Measurements from ENCODE around the gene SEMA4B.

SEMA4B gene

DNA sequence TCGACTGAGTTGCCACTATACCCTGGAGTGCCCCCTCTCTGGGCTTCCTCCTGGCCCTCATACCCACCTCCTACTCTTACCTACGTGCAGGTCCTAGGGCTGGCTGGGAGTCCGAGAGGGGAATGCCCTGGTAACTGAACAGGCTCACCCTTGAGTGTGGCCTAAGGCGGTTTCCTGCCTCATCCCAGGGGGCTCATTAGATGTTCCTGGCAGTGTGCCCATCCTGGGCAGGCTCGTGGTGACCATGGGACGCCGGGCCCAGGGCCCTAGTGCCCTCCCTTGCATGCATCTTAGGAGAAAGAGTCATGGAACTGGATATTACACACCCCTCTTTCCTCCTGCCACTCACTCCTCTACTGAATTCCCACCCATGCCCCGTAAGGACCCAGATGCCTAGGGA, 2.8 kb downstream of the SEMA4B start:
- DNase-seq (ENCODE audit: low read depth in 2 of 2), result no peak

DNA sequence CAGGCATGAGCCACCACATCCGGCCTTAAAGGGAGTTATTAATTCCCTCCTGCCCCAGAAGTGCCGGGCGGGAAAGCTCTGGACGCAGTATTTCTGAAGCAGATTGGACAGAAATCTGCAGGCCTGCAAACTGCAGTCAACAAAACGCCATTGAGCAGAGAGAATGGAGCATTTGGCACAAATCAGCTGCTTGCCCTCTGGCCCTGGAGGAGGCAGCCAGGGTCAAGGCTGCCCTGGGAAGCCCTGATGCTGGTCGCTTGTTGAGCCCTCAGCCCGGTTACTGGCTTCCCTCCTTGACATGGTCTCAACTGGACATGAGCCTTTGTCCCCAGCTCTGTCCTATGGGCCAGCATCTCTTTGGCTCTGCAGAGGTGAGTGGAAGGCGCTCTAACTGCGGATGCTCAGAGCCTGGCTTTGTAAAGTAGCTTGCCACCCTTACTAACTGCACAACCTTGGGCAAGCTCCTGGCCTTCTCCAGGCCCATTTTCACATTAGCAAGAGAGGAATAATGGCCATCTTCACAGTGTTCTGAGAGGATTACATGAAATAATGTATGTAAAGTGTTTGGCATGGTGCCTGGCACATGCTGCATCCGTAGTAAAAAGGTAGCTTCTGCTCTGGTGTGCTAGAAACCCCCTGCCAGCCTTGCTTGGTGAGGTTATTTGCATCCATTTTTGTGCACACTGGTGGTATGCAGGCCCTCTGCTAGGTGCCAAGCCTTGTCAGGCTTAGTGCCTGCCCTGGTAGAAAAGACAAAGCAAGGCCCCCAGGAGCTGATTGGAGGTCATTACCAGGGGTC, 4.1 kb downstream of the SEMA4B start:
- no peak for DNase-seq (ENCODE audit: low read depth in 2 of 2)

DNA sequence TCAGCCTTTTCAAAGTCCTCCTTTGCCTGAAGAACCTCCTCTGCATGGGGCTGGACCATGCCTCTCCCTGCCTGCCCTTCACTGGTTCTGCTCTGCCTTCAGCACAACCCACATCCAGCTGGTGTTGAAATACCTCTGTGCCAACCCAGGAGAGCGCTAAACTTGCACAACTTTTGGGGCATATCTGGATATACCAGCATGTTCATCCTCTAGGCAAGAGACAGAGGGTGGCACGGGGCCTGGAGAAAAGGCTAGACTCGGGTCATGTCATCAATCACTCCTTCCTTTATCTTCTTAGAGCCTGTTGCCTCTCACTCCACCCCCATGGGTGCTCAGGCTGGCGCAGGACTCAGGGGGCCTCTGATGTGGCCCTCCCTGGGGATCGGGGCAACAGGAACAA, 4.8 kb downstream of the SEMA4B start:
- DNase-seq (ENCODE audit: low read depth in 2 of 2), result no peak

DNA sequence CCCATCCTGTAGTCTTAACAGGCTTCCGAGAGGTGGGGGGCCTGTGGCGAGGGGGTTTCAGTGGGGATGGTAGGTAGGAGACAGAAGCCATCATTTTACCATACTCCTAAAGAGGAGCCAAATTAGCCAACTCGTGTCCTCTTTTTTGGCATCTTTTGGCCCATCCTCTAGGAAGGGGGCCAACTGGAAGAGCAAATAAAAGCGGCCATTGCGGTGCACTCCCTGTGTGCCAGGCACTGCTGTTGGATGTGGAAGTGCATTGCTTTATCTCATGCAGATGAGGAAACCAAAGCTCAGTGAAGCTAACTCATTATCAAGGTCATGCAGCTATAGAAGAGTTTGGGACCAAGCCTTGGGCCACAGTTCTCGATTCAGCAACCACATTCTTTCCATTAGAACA, 6.1 kb downstream of the SEMA4B start:
- DNase-seq (ENCODE audit: low read depth in 2 of 2), result no peak

DNA sequence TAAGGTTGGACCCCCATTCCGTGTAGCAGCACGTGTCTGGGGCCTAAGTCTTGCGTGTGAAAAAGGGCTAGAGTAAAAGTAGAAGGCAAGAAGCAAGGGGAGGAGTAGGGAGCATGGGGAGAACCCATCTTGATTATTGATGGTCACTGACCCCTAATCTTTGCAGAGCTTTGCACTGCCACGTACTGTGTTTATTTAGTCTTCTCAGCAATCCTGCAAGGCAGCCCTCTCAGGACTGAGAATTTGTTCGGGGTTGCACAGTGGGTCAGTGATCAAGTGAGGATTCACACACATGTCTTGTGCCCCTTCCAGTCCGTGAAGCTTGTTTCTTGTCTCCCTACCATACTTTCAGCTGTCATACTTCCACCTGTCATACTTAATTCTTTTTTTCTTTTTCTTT, 7.2 kb downstream of the SEMA4B start:
- DNase-seq (ENCODE audit: low read depth in 2 of 2), result no peak

DNA sequence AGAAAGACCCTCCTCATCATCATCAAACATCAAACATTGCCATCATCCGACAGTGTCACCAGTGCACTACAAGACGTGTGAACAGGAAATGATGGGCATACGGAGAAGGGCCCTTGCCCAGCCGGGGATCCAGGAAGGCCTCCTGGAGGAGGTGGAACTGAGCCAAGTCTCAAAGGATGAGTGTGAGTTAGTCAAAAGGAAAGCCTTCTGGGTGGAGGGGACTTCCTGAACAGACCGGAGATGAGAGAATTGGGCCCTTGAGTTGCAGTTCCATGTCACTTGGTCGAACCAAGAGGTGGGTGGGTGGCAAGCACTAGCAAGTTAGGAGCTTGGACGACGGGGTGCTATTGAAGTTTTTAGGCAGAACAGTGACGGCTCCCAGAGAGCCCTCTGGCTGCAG, 8.5 kb downstream of the SEMA4B start:
- no peak for DNase-seq (ENCODE audit: low read depth in 2 of 2)

DNA sequence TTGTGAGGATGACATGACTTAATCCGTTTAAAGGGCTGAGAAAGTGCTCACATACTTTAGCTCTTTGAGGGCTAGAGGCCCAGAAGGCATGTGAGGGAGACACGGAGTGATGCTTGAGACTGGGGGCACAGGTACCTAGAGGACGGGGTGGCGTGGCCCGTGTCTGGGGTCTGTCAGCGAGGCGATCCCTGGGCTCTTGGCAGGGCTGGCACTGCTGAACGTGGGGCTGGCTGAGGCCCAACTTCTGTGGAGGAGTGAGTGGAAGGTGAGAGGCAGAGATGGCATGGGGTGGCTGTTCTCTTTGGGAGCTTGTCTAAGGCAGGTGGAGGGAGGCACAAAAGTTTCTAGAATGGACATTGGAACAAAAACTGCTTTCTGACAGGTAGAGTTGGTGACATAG, 9.5 kb downstream of the SEMA4B start:
- DNase-seq (ENCODE audit: low read depth in 2 of 2), result no peak

DNA sequence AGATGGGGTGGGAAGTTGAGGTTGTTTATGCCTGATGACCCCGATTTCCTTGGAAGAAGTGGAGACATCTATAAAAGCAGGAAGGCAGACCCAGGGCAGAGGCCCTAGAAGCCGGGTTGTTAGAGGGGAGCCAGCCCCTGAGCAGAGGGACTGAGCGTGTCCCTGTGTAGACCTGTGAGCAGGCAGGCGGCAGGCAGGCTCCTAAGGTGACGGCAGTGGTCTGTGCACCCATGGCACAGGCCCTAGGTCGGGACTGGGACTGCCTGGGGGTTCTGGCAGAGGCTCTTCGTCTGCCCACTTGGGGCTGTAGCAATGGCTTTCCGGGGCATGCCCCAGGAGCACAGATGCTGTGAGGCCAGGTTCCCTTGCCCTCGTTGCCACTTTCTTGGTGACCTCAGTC, 9.9 kb downstream of the SEMA4B start:
- no peak for DNase-seq (ENCODE audit: low read depth in 2 of 2)

DNA sequence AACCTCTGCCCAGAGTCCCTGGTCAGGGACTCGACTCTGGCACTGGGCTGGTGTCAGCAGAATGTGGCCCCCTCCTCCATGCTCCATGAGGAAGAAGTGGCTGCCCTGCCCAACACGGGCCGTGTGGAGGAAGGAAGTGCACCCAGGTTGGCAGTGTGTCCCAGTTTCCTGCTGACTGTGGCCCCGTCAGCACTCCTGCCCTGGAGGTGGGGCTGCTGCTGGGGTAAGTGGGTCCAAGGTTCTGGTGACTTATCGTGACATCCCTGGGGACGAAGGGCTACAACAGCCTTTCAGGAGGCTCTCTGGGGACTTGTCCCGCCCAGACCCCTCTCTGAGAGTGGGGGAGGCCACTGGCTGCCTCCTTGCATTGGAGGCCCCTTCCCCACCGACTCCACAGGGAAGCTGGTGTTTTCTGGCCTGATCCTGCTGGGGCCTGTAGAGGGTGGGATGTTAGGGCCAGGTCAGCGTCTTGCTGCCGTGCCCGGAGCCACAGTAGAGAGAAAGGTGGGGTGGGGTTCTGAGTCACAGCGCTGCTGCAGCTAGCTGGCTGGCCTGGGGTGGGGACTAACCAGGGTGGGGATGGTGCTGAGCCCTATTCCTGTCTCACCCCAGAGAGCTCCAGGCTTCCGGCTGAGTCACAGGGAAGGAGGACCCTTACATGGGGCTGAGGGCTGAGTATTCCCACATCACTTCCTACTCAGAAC, 10.5 kb downstream of the SEMA4B start:
- no peak for DNase-seq (ENCODE audit: low read depth in 2 of 2)

DNA sequence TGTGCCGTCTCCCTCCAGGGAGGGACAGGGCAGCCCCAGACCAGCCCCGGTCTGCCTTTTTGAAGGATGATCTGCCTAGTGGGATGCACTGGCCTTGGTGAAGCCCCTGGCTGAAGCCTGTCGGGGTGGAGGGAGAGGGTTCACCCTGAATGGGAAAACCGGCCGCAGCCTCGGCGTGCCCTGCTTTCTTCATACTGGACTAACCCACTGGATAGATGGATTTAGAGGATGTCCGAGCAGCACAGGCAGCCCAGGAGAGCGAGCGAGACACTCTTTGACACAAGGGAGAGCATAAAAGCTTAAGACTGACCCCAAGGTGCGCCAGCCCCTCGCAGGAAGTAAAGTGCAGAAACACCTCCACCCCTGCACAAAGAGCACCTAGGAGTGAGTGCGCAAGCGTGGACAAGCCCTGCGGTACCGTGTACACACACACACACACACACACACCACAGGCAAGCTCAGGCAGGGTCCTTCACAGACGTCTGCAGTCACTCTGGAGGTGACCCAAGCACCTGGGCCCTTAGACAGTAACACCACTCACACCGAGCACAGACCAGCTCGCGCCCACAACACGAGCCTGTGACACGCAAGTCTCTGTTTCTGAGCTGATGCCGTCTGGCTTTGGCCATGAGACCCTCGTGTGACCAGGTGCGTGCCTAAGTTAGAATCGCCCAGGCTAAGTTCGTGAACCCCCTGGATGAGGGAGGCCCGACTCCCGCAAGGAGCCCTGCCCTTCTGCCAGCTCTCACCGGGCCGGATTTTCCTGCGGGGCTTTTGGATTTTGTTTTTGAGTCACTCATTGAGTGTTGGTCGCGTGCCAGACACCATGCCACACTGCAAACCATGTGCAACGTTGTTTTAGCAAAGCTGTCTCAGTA, 11.3 kb downstream of the SEMA4B start:
- DNase-seq (ENCODE audit: low read depth in 2 of 2), result no peak

DNA sequence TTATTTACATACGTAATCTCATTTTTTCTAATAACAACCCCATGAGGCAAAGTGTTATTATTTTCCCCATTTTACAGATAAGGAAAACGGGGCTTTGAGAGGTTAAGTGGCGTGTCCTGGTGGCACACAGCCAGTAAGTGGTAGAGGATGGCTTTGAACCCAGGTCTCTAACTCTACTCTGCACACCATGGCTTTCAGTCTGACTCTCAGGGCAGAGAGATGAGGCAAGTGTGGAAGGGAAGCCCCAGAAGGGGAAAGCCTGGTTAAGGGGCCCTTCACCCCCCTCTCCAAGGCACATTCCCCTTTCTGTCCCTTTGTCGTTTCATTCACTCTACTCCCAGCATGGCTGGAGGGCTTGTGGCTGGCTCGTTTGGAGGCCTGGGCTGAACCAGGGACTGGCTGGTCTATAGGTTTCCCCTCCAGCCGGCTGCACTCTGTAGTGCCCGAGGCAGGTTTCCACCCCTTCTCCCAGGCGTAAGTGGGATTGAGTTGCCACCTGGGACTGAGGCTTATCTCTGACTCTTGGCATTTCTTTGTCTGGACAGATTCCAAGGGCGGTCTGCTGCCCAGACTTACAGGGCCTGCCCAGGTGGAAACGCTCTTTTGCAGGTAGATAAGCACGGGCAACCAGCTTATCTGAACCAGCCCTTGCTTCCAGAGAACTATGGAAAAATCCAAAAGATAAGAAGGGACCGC, 12.1 kb downstream of the SEMA4B start:
- DNase-seq (ENCODE audit: low read depth in 2 of 2), result no peak

DNA sequence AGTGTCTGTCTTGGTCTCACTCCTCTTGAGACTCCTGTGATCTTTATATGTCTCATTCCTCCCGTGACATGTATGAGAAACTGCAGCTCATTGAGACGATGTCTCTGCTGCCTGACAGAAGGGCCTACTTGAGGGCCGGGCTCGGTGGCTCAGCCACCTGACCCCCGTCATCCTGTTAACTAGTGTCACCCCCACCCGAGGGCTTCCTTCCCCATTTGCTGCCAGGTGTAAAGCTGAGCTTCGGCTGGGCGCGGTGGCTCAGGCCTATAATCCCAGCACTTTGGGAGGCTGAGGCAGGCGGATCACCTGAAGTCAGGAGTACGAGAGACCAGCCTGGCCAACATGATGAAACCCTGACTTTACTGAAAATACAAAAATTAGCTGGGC, 12.7 kb downstream of the SEMA4B start:
- no peak for DNase-seq (ENCODE audit: low read depth in 2 of 2)

DNA sequence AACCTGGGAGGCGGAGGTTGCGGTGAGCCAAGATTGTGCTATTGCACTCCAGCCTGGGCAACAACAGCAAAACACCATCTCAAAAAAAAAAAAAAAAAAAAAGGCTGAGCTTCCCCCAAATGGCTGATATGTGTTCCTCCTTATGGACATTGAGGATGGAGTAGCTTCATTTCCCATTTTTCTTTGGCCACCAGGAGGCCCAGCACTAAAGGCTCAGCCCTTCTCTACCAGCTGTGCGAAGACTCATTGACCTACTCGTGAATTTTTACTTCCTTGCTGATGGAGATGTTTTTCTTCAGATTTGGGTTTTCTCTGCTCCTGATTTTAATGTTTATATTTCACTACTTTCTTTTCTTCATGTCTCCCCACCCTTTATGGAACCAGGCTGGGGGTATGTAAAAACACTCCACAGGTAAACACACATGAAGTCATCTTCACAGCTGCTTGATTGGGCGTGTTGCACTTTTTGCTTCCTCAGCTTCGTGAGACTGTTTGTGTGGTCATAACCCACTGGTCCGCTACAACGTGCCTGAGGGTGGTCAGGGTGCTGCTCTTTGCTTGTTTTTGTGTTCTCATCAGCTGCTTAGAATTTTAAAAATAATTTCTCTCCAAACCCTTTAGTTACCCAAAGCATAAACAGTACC, 13.5 kb downstream of the SEMA4B start:
- DNase-seq (ENCODE audit: low read depth in 2 of 2), result no peak

DNA sequence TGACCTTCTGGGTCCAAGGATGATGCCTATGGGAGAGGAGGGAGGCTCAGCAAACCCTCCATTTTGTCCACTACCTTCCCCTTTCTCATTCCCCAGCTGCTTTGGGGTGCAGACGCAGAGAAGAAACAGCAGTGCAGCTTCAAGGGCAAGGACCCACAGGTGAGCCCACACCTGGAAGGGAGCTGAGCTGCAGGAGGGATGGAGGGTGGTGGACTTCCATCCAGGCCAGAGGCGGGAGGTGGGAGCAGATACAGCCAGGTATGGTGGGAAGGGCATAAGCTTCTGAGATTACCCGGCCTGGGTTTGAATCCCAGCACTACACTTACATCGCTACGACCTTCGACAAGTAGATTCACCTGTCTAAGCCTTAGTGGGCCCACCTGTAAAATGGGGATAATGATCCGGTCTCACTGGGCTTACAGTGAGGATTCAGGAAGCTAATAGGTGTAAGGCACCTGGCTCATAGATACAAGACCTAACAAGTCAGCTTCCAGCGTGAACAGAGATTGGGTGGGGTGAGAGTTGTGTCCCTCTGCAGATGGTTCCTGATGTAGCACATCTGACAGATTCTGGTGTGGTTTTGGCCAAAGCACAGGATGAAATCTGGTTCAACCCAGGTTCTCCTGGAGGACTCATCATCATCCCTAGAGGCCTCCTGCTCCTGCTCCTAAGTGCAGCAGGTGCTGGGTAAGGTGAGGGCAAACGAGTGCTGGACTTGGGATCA, 16.7 kb downstream of the SEMA4B start:
- no peak for DNase-seq (ENCODE audit: low read depth in 2 of 2)

DNA sequence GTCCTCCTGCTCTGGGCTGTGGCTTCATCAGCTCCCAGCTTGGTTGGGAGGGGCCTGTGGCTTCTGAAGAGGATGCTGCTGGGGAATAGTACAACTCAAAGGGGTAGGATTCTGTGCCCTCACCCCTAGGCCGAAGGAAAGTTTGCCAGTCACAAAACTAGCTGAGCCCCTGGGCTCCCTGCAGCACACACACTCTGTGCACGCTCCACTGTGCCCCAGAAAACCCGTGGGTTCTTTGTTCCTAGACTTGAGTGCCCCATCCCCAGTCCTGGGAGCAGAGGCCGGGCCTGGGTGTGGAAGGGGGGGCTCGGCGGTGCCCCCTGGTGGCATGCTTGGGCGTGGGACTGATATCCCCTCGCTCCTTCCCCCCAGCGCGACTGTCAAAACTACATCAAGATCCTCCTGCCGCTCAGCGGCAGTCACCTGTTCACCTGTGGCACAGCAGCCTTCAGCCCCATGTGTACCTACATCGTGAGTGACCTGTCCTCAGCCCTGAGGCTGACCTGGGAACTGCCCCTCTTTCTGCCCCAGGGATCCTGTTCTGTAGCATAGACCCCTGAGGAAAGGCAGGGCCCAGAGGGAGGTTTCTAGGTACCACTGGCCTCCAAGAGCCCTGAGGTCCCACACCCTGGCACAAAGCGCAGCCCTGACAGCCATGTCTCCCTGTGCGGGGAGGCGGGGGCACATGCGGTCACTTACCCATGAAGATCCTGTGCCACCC, 18.5 kb downstream of the SEMA4B start:
- DNase-seq (ENCODE audit: low read depth in 2 of 2), result no peak

DNA sequence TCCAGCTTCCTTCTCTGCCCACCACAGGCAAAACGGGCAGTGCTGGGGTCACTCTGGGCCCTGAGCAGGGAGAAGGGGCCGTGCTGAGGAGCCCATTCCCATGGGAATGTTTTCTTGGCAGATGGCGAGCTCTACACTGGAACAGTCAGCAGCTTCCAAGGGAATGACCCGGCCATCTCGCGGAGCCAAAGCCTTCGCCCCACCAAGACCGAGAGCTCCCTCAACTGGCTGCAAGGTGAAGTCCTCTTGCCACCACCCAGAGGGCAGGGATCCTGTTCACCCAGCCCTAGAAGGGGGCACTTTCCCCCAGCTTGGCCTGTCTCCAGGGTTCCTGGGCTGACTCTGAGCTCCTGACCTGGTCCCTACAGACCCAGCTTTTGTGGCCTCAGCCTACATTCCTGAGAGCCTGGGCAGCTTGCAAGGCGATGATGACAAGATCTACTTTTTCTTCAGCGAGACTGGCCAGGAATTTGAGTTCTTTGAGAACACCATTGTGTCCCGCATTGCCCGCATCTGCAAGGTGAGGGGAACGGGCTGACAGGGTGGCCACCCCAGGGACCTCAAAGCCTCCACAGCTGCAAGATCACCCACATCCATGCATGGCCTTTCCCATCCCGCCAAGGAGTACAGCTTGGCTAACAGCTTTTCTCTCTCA, 20.2 kb downstream of the SEMA4B start:
- no peak for DNase-seq (ENCODE audit: low read depth in 2 of 2)

DNA sequence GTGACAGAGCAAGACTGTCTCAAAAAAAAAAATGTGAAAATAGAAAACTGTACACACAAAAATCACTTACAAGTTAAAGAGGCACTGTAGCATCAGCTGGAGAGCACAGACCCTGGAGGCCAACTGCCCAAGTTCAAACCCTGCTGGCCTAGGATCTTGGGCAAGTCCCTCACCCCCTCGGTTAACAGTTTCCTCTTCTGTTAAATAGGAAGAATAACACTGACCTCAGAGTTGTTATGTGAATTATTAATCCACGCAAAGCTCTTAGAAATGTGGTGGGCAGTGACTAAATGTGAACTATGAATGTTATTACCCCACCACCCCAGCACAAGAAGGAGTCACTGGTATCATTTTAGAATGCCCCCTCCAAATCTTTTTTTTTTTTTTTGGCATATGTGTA, 21.4 kb downstream of the SEMA4B start:
- DNase-seq (ENCODE audit: low read depth in 2 of 2), result no peak

DNA sequence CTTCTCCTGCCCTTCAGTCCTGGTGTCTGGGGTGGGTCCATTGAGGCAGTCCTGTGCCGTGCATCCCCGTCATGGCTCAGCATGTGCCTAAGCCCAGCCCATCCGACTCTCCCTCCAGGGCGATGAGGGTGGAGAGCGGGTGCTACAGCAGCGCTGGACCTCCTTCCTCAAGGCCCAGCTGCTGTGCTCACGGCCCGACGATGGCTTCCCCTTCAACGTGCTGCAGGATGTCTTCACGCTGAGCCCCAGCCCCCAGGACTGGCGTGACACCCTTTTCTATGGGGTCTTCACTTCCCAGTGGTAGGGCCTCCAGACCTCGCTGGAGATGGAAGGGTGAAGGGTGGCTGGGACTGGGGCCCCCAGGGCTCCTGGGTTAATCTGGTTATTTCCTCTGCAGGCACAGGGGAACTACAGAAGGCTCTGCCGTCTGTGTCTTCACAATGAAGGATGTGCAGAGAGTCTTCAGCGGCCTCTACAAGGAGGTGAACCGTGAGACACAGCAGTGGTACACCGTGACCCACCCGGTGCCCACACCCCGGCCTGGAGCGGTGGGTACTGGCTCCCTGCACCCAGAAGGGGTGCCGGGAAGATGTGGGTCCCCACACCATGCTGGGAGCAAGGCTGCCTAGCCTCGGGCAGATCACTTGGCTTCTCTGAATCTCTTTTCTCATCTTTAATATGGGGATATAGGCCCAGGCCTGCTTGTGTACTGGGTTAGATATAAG, 22.5 kb downstream of the SEMA4B start:
- DNase-seq (ENCODE audit: low read depth in 2 of 2), result no peak

DNA sequence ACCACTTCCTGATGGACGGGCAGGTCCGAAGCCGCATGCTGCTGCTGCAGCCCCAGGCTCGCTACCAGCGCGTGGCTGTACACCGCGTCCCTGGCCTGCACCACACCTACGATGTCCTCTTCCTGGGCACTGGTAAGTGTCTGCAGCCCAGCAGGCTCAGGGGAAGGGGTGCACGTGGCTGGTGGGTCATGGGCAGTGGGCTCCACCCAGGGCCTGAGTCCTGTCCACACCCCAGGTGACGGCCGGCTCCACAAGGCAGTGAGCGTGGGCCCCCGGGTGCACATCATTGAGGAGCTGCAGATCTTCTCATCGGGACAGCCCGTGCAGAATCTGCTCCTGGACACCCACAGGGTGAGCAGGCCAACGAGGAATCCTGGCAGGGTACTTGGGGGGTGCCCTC, 23.9 kb downstream of the SEMA4B start:
- DNase-seq (ENCODE audit: low read depth in 2 of 2), result no peak
